AG04450 (cell line): Measurements from ENCODE around the gene ACSM4. TPM values are rescaled to one million over a fixed set of nuclear protein-coding genes. Genes with fewer than 3 reads are reported as not detected.
"Not testable (repeated sequence)": the region's sequence is repeated elsewhere in the genome, so short reads cannot be mapped to it uniquely, and the experiment has no call there.

Experiments used
- CTCF ChIA-PET: fragments of 300-600, 350-600 bp; formaldehyde crosslinking; extraction: SDS; loops from one replicate; lab custom pipeline; 2022; ENCODE audit warnings: antibody characterized with exemption, inconsistent platforms; lab: Charles Lee
- POLR2A ChIA-PET: fragments of 350-600 bp; formaldehyde crosslinking; extraction: SDS; loops from one replicate; lab custom pipeline; 2021; ENCODE audit warnings: antibody characterized with exemption, inconsistent platforms; lab: Yijun Ruan, JAX
- DNase-seq: peaks from one replicate; pipeline ENCODE4 v3.0.0-alpha.2; 2011; ENCODE audit warnings: low read depth, low spot score
- H3K27ac ChIP-seq: one replicate; pipeline ENCODE4 v1.5.1; 2012; ENCODE audit warnings: low read depth, low read length, control low read depth
- H3K27me3 ChIP-seq: one replicate; pipeline ENCODE4 v1.6.0; 2012; ENCODE audit warnings: low read length; ENCODE audit not compliant: control insufficient read depth, insufficient read depth
- H3K4me3 ChIP-seq: 2 replicates; pipeline ENCODE4 v1.5.1; 2011; ENCODE audit warnings: mild to moderate bottlenecking, low read depth, low read length, control low read depth
- H3K9me3 ChIP-seq: 2 replicates; pipeline ENCODE4 v1.5.1; 2012; ENCODE audit warnings: low read length; ENCODE audit not compliant: control insufficient read depth, insufficient read depth
- CTCF ChIP-seq: IDR thresholded peaks from 2 replicates; pipeline ENCODE4 v1.5.1; 2011; ENCODE audit warnings: low read depth, low read length, control low read depth, inconsistent platforms
- polyA plus RNA-seq: library from polyadenylated mRNA; depleted of rRNA; stranded (reverse); fragments of >200 nt; gene quantifications from 2 replicates; pipeline ENCODE4 v1.2.3, GENCODE V29; 2011

Gene ACSM4
- polyA plus RNA-seq, 1 experiment, result not detected

- Histone ChIP-seq H3K27ac (no peak overlapping the region), H3K27me3 (peaks cover 4% of the 10 kb centered on the region), H3K9me3 (no peaks in the 10 kb centered on the region), H3K4me3 (no peak overlapping the region)
- POLR2A ChIA-PET, result no interaction called here
- DNase-seq, result no peak
- no peak for TF ChIP-seq CTCF
- CTCF ChIA-PET, result no interaction called here
These were observed 20.3 kb downstream of the ACSM4 start for GRCh38 chr12:7324176-7324575.

- H3K4me3 ChIP-seq, result no peak overlapping the region
- H3K27me3 ChIP-seq, result no peaks in the 10 kb centered on the region
- H3K27ac ChIP-seq, result no peak overlapping the region
- POLR2A ChIA-PET, result no interaction called here
- TF ChIP-seq CTCF, result no peak
- DNase-seq, result no peak
- H3K9me3 ChIP-seq, result no peaks in the 10 kb centered on the region
- CTCF ChIA-PET, result interaction anchor here (0.8 to 2.7 kb wide), 3 partner anchors 8 to 310 kb away, joined by 4 to 13 read pairs (median 5); no protein-coding TSS in a partner anchor
These were observed 24.0 kb downstream of the ACSM4 start for GRCh38 chr12:7327918-7328317.

DNA sequence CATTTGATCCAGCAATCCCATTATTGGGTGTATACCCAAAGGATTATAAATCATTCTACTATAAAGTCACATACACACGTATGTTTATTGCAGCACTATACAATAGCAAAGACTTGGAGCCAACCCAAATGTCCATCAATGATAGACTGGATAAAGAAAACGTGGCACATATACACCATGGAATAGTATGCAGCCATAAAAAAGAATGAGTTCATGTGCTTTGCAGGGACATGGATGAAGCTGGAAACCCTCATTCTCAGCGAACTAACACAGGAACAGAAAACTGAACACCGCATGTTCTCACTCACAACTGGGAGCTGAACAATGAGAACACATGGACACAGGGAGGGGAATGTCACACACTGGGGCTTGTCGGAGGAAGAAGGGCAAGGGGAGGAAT, 33.9 kb downstream of the ACSM4 start:
- H3K27me3 ChIP-seq, POLR2A ChIA-PET, H3K27ac ChIP-seq, DNase-seq, CTCF ChIA-PET, H3K9me3 ChIP-seq, H3K4me3 ChIP-seq: not testable (repeated sequence)

DNA sequence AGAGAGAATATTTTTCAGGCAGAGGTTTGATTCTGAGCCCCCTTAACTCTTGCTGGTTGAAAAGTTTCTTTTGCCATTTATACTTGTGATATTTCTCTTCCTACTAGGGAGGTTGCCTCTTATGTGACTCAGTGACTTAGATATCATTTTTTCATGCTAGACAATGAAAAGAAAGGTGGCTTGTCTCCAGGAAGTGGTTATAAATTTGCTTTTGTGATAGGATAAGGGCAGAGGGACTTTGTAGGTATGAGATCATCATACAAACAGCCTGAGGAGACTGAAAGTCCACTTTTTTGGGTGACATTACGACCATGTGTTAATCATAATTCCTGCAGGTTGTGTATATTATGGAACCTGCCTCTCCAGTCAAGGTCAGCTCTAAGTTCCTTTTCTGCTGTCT, 35.8 kb downstream of the ACSM4 start:
- CTCF ChIA-PET, result no interaction called here
- H3K9me3 ChIP-seq, result no peaks in the 10 kb centered on the region
- no peak overlapping the region for H3K4me3 ChIP-seq
- DNase-seq, result no peak
- no peaks in the 10 kb centered on the region for H3K27me3 ChIP-seq
- POLR2A ChIA-PET, result no interaction called here
- no peak overlapping the region for H3K27ac ChIP-seq
- TF ChIP-seq CTCF, result no peak

DNA sequence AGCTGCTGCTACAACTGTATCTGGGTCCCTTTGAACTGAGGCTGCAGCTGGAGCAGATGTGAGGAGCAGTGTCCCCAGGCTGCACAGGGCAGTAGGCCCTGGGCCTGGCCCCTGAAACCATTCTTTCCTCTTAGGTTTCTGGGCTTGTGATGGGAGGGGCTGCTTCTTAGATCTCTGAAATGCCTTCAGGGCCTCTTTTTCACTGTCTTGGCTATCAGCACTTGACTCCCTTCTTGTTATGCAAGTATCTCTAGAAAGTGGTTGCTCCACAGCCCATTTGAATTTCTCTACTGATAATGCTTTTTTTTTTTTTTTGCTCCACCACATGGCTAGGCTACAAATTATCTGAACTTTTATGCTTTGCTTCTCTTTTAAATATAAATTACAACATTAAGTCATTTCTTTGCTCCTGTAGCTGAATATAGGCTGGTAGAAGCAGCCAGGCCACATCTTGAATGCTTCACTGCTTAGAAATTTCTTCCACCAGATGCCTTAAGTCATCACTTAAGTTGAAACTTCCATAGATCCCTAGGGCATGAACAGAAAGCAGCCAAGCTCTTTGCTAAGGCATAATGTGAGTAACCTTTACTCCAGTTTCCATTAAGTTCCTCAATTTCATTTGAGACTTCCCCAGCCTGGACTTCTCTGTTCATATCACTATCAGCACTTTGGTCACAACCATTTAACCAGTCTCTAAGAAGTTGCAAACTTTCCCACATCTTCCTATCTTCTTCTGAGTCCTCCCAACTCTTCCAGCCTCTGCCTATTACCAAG, 41.1 kb downstream of the ACSM4 start:
- no peak for TF ChIP-seq CTCF
- no peak for DNase-seq
- H3K4me3 ChIP-seq, result no peak overlapping the region
- no peaks in the 10 kb centered on the region for H3K27me3 ChIP-seq
- H3K27ac ChIP-seq, result no peak overlapping the region
- POLR2A ChIA-PET, result no interaction called here
- H3K9me3 ChIP-seq, result no peaks in the 10 kb centered on the region
- CTCF ChIA-PET, result no interaction called here
